ENCODE measurements around the gene CS.
"Not testable (repeated sequence)": the region's sequence is repeated elsewhere in the genome, so short reads cannot be mapped to it uniquely, and the experiment has no call there.

The CS gene

DNA sequence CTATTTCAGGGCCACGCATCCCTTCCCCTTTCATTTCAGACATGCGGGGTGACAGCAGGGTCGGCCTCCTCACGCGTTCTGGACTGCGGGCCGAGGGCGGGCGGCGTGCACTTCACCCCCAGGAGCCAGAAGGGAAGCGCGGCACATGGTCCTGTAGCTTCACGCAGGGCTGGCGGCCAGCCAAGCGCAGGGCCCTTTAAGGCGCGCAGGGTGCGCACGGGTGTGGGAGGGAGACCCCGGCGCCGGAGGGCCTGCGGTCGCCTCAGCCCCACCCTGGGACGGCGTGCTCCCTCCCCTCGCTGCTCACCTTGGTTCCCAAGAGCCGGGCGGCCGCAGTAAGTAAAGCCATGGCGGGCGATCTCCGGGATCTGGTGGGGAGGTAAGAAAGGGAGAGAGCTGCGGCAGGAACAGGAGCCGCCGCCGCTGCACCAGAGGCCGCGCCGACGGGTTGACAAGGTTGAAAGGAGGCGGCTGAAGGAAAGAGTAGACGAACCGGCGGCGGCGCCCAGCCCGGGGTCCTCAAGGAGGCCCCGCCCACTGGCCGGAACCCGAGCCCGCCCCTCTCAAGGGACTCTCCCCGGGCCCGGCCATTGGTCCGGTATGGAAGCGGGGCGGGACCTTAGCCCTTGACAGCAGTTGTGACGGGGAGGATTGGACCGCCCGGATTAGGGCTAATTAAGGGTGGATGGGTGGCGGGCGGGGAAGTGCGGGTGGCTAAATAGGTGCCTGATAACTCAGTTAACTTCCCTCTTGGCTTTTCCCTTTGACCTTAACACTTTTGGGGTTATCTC, at the start of gene CS:
Gene CS (minus strand): TSS at position 478 of the 791 bp plus-strand sequence. CDS start 129 bp downstream, at position 349.
- DNase-seq (ENCODE audit: low spot score), result peak; percentile 97

DNA sequence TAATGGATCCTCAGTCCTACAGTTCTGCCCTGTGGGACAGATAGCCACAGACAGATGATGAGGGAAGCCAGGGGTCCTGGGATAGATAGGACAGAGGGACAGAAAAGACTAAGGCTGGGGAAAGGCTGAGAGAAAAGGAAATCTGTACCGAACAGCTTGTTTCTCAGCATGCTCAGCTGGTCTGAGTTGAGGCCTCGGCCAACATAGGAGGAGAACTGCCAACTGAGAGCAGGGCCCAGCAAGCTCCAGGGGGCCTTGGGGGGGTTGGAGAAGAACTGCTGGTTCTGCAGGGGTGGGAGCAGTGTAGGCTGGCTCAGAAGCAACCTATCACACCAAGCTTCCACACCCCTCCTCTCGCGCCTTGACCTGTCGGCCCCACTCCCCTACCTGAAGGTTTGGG, 48.6 kb upstream of the CS start:
- no peak for DNase-seq (ENCODE audit: low spot score)

DNA sequence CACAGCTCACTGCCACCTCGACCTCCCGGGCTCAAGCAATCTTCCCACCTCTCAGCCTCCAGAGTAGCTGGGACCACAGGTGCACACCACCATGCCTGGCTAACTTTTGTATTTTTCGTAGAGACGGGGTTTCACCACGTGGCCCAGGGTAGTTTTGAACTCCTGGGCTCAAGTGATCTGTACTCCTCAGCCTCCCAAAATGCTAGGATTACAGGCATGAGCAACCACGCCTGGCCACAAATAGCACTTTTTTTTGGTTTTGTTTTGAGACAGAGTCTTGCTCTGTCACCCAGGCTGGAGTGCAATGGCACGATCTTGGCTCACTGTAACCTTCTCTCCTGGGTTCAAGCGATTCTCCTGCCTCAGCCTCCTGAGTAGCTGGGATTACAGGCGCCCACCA, 47.1 kb upstream of the CS start:
- not testable (repeated sequence) for DNase-seq (ENCODE audit: low spot score)

DNA sequence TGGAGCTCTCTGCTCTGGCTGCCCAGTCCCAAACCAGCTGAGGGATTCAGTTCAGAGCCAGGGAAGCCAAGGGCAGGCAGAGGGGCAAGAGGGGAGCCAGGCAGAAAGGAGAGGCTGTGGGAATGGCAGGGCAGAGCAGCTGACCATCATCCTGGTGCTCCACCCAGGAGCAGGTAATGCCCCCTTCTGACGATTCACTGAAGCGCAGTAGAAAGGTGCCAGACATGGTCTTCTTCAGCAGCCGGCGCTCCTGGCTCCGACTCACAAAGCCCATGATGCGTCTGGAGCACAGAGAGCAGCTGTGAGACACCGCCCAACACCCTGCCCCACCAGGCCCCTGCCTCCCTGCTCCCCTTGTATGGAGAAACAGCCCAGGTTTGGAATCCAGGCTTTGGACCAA, 46.5 kb upstream of the CS start:
- no peak for DNase-seq (ENCODE audit: low spot score)

DNA sequence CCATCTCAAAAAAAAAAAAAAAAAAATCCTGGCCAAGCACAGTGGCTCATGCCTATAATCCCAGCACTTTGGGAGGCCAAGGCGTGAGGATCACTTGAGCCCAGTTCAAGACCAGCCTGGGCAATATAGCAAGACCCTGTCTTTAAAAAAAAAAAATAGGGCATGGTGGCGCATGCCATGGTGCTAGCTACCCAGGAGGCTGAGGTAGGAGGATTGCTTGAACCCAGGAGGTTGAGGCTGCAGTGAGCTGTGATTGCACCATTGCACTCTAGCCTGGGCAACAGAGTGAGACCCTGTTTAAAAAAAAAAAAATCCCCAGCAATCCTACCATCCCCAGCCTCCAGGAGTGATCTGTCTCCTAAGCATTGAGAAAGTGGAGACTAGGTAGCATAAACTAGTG, 42.2 kb upstream of the CS start:
- DNase-seq (ENCODE audit: low spot score), result not testable (repeated sequence)

DNA sequence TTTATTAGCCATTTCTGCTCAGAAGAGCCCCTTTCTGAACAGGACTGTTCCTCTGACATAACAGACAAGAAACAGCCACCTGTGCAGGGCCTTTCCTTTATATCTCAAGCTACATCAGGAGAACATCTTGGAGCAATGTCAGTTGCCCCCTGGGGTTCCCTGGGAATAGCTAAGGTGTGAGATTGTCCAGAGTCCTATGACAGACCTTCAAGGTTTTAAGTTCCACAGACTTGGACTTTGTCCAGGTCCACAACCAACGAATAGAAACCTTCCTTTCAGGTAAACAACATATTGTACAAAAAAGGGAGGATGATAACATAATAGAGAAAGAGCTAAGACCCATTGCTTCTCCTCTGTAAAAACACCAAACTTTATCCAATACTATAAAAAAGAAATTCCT, 41.5 kb upstream of the CS start:
- DNase-seq (ENCODE audit: low spot score), result no peak

DNA sequence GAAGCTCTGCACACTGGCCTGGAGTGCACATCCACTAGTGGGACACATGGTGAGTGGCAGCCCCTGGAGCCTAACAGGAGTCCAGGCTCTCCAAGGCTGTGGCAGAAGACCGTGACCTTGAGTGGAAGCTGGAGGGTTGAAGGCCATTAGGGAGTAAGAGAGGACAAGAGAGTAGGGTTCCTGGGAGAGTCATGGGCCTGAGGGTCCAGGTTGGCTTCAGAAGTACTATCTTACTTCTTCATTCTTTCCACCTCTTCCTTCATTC, 39.0 kb upstream of the CS start:
- DNase-seq (ENCODE audit: low spot score), result no peak

DNA sequence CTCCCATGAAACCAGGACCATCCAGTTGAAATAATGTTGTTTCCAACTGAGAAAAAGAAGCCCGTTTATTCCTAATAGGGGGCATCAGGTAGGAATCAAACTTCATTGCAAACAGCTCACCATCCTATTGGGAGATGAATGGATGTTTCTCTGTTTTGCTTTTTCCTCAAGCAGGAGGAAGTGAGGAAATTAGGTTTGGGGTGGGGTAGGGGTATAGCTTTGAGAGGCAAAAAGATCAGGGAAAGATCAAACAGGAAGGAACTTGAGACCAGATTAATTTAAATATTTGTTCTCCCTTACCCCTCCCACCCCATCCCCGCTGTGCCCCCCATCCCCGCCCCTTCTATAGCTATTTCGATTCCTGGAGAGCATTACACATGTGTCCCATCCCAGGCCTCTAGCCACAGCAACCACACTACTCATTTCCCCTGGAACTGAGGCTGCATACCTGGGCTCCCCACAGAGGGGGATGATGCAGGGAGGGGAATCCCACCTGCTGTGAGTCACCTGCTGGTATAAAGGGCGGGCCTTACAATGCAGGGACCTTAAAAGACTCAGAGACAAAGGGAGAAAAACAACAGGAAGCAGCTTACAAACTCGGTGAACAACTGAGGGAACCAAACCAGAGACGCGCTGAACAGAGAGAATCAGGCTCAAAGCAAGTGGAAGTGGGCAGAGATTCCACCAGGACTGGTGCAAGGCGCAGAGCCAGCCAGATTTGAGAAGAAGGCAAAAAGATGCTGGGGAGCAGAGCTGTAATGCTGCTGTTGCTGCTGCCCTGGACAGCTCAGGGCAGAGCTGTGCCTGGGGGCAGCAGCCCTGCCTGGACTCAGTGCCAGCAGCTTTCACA, 38.4 kb upstream of the CS start, which contains the start of gene IL23A:
Gene IL23A (plus strand): TSS at position 577 of the 850 bp plus-strand sequence. CDS start 161 bp downstream, at position 738.
- no peak for DNase-seq (ENCODE audit: low spot score)

DNA sequence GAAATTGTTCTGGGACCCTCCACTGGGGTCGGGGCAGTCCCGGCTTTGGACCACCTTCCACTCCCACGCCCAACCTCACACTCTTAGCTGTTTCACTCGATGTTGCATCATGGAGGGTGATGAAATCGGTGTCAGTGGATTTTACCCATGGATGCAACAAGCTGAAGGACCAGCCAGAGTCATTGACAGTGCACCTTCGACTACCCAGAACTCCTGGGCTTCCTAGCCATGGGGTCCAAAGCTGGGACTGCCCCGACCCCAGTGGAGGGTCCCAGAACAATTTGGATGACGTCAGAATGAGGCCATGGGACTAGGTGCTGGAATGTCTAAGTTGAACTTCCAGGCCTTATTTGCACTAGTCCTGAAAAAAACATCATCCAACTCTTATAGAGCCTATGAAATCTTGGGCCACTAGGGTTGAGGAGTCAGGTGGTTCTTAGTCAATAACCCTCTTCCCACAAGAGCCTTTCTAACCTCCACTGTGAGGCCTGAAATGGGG, 37.7 kb upstream of the CS start:
- DNase-seq (ENCODE audit: low spot score), result no peak

DNA sequence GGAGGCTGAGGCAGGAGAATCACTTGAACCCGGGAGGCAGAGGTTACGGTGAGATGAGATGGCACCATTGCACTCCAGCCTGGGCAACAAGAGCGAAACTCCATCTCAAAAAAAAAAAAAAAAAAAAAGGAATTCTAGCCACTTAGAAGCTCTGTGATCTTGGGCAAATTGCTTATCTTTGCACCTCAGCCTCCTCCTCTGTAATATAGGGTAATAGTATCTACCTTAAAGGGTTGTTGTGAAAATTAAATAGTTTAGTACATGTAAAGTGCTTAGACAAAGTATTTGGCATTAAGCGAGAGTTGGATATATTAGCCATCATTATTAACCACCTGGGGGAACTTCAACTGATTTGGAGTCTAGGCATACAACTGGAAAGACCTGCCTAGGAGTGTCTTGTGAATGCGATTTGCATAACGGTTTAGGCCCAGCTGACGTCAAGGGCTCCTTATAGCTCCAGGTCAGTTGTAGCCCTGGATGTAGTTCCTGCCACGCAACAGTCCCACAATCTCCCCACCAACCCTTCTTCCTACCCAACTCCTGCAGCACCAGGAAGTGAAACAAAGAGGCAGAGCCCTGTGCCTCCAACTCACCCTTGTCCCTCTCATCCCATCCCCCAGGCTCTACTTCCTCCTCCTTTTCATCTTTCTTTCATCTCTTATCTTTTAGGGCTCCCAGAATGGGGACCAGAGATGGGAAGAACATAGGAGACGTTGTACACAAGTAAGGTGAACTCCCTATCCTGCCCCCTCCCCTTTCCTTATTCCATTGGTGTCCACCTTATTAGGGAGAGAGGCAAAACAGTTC, 36.4 kb upstream of the CS start:
- DNase-seq (ENCODE audit: low spot score), result no peak

DNA sequence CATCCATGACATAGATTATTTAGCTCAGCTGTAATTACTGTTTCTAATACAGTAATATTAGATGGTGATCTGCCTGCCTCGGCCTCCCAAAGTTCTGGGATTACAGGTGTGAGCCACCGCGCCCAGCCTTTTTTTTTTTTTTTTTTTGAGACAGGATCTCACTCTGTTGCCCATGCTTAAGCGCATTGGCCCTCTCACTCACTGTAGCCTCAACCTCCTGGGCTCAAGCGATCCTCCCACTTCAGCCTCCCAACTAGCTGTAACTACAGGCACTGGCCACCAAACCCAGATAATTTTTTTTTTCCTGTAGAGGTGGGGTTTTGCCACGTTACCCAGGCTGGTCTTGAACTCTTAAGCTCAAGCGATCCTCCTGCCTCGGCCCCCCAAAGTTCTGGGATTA, 35.4 kb upstream of the CS start:
- DNase-seq (ENCODE audit: low spot score), result not testable (repeated sequence)

DNA sequence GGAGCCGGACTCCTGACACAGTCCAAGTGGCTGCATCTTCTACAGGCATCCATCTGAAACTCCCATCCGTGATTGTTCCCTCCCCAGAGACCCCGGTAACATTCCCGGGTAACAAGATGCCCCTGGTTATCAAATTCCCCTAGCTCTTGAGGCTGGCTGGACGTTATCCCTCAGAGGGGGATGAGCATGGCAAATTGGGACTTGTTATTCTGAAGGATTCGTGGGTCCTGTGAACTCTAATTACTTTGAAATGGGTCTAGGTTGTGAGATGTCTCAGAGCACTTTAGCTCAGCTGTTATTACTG, 34.3 kb upstream of the CS start:
- no peak for DNase-seq (ENCODE audit: low spot score)

DNA sequence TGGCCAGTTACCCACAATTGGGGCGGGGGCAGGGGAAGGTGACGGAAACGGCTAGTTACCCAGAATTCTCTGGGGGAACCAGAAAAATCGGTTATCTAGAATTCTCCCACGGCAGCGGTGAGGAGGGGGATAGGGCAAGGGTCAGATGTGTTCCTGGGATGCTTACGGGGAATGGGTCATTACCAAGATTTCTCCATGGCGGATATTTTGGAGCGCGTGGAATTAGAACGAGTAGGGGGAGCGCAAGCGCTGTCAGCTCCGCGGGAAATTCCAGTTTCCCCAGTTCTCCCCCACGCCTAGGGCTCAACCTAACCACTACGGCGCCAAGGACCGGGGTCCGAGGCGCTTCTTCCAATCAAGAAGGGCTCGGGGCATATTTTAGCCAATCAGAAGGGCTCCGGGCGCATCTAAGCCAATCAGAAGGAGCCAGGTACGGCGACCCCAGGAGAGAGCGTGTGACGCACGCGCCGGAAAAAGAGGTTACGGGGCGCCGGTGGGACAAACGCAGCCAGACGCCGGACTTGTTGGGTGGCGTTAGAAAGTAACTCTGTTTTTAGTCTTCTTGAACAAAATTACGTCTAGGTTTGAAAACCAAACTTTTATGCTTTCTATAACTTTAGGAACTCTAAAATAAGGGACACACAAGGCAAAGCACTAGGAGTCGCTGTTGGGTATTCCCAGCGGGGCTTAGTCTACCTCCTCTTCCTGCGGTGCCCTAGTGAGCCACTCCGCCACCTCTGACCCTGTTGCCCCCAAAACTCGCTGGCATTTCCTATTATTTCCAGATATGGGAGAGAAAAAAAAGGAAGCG, 33.8 kb upstream of the CS start, which contains the start of gene PAN2:
Gene PAN2 (minus strand): TSS at position 322 of the 811 bp plus-strand sequence. CDS start 906 bp downstream, outside the sequence.
- DNase-seq (ENCODE audit: low spot score), result peak; percentile 95

DNA sequence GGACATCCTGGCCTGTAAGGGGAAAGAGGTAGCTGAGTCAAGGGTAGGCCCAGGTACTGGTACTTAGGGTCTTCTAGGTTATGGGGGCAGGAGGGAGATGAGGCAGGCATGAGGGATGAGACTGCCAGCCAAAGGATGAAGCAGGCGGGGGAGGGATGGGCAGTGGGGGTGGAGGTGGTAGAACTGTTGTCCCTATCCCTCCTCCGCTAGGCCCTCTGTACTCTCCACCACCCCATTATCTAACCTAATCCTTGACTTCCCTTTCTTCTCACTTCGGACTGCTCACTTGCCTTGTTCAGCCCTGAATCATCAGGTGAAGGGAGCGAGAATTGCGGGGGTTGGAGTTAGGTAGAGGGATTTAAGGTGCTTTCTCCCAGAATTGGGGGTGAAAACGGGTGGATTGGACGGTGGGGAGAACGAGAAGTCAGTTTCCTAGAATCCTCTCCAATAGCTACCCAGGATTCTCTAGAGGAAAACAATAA, 33.1 kb upstream of the CS start:
- DNase-seq (ENCODE audit: low spot score), result peak; percentile 7

DNA sequence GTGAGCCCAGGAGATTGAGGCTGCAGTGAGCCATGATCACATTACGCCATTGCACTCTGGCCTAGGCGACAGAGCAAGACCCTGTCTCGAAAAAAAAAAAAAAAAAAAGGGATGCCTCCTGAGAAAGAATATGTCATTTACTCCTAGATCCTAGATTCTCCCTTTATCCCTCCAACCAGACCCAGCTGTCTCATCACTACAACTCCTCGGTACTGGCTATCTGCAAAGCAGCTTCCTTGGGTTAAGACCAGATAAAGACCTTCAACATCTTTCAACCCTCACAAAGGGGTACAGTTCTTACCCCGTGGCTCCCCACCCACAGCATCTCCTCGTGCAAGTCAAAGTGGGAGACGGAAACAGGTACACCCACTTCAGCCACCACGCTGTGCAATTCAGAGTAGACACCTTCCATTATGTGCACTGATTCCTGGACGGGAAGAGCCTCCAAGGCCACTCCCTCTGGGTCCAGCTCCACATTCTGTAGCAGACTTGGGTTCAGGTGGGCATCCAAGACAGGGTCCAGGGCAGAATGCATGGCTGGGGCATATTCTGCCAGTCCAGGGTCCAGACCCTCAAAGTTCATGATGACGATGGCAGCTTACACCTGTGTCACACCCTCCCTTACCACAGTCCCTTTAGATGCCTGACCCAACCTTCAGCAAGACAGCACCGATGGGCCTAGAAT, 32.5 kb upstream of the CS start:
- no peak for DNase-seq (ENCODE audit: low spot score)

DNA sequence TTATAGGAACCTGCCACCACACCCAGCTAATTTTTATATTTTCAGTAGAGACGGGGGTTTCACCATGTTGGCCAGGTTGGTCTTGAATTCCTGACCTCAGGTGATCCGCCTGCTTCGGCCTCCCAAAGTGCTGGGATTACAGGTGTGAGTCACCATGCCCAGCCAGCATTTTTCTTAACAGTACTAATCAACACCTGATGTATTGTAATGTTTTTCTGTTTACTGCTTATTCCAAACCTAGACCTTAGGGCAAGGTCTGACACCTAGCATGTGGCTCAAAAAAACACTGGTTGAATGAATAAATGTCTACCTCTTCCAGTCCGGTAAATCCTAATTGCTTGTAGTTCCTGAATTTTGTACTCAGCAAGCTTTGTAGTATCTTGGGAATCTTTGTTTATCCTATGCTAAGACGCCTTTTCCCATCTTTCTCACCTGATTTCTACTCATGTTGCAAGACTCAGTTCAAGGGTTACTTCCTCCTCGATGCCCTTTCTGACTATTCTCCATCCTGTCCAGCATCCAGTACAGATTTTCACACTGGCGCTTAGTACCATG, 30.9 kb upstream of the CS start:
- no peak for DNase-seq (ENCODE audit: low spot score)

DNA sequence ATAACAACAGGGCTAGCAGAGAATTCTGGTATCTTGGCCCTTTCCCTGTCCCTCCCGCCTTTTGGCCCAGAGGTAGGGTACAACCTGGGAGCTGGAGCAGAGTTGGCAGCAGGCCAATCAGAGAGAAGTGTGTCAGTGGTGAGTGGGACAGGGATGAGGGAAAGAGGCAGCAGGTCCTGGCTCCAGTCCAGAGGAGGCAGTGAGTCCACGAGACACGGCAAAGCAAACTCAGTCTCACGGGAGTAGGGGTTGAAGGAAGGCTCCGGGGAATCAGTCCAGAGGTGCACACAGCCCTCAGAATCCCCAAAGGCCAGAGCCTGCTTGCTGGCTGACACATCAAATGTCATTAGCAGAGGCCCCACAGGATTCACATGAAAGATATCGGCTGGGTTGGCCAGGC, 26.4 kb upstream of the CS start:
- no peak for DNase-seq (ENCODE audit: low spot score)

DNA sequence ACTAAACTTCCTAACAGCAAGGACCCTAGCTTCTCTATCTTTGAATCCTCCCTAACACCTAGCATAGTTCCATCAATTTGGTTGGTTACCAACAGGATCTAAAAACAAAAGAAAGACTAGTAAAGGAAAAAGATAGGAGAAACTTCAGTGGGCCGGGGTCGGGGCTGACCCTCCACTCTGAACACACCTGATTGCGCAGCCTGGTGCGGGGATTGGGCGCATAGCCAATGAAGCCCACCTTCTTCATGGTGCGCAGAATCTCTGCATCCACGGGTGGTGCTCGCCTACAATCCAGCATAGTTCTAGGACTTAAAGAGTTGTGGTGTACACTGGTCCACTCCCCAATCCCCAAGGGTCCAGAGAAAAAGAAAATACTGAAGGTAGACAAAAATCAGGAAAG, 26.0 kb upstream of the CS start:
- no peak for DNase-seq (ENCODE audit: low spot score)

DNA sequence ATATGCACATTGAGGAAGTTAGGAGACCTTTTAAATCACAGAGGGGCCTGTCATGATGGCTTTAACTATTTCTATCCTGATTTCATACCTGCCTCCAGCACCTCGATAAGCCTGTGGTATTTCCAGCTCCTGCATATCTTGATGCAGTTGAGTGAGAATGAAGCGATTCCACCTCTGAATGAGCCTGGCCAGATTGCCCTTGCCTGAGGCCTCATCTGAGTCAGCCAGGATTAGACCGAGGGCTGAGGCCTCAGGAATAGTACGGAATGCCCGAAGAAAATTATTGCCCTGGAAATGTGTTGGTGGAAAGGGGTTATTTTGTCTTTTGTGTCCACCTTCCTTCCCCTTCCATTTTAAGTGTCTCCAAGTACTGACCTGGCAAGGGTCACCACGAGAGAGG, 24.1 kb upstream of the CS start:
- DNase-seq (ENCODE audit: low spot score), result no peak

DNA sequence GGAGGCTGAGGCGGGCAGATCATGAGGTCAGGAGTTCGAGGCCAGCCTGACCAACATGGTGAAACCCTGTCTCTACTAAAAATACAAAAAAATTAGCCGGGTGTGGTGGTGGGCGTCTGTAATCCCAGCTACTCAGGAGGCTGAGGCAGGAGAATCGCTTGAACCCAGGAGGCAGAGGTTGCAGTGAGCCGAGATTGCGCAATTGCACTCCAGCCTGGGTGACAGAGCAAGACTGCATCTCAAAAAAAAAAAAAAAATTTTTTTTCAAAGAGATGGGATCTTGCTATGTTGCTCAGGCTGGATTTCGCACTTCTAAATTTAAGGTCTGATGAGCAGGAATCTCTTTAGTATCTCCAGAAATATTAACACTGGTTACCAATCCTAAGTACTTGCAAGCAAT, 21.5 kb upstream of the CS start:
- not testable (repeated sequence) for DNase-seq (ENCODE audit: low spot score)

DNA sequence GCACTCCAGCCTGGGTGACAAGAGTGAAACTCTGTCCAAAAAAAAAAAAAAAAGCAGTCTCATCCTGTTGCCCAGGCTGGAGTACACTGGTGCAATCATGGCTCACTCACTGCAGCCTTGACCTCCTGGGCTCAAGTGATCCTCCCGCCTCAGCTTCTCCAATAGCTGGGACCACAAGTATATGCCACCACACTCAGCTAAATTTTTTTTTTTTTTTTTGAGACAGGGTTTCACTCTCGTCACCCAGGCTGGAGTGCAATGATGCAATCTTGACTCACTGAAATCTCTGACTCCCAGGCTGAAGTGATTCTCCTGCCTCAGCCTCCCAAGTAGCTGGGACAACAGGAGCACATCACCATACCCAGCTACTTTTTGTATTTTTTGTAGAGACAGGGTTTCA, 20.9 kb upstream of the CS start:
- no peak for DNase-seq (ENCODE audit: low spot score)
